Ishikawa (cell line): ENCODE measurements around the gene FGD2.

Experiments
- CEBPB ChIP-seq: IDR thresholded peaks from 2 replicates; pipeline ENCODE4 v1.6.1; 2012
- CREB1 ChIP-seq: IDR thresholded peaks from 2 replicates; pipeline ENCODE4 v1.6.1; 2012; ENCODE audit warnings: low read depth
- EGR1 ChIP-seq: IDR thresholded peaks from 2 replicates; pipeline ENCODE4 v1.6.1; 2012
- EP300 ChIP-seq: IDR thresholded peaks from 2 replicates; pipeline ENCODE4 v1.6.1; 2012; ENCODE audit warnings: borderline replicate concordance
- FOXM1 ChIP-seq: IDR thresholded peaks from 2 replicates; pipeline ENCODE4 v1.6.1; 2012; ENCODE audit warnings: low read depth, borderline replicate concordance
- NFIC ChIP-seq: IDR thresholded peaks from 2 replicates; pipeline ENCODE4 v1.6.1; 2012
- RAD21 ChIP-seq: IDR thresholded peaks from 2 replicates; pipeline ENCODE4 v1.6.1; 2012; ENCODE audit warnings: low read depth
- TAF1 ChIP-seq: IDR thresholded peaks from 2 replicates; pipeline ENCODE4 v1.6.1; 2012; ENCODE audit warnings: low read depth, mild to moderate bottlenecking
- TCF12 ChIP-seq: IDR thresholded peaks from 2 replicates; pipeline ENCODE4 v1.6.1; 2012; ENCODE audit warnings: low read depth
- TEAD4 ChIP-seq: IDR thresholded peaks from 2 replicates; pipeline ENCODE4 v1.6.1; 2012
- YY1 ChIP-seq: IDR thresholded peaks from 2 replicates; pipeline ENCODE4 v1.6.1; 2012; ENCODE audit warnings: low read depth
- ZBTB7A ChIP-seq: IDR thresholded peaks from 2 replicates; pipeline ENCODE4 v1.6.1; 2012; ENCODE audit warnings: low read depth
- TF ChIP-seq, protein P1 (sequence below): IDR thresholded peaks from 2 replicates; pipeline ENCODE4 v1.6.1; 2012
- TF ChIP-seq, protein P2 (sequence below): IDR thresholded peaks from 2 replicates; pipeline ENCODE4 v1.6.1; 2012
- TF ChIP-seq, protein P3 (sequence below): IDR thresholded peaks from 2 replicates; pipeline ENCODE4 v1.6.1; 2012; ENCODE audit warnings: low read depth, mild to moderate bottlenecking

Gene FGD2

DNA sequence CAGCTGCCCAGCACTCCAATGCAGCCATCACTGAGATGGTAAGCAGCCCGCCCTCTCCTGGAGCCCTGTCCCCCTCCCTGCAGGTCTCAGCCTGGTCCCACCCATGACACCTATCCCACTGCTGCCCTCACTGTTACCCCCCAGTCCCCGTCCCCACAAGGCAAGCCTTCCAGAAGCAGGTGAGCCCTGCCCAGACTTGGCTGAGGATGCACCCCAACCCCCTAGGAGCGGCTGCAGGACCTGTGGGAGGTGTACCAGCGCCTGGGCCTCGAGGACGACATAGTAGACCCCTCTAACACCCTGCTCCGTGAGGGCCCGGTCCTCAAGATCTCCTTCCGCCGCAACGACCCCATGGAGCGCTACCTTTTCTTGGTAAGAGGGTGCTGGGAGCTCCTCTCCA lies 9.2 kb downstream of the FGD2 start:
- no peak for TF ChIP-seq EGR1
- TF ChIP-seq ZBTB7A, result no peak
- no peak for TF ChIP-seq YY1
- TF ChIP-seq, protein P1, sequence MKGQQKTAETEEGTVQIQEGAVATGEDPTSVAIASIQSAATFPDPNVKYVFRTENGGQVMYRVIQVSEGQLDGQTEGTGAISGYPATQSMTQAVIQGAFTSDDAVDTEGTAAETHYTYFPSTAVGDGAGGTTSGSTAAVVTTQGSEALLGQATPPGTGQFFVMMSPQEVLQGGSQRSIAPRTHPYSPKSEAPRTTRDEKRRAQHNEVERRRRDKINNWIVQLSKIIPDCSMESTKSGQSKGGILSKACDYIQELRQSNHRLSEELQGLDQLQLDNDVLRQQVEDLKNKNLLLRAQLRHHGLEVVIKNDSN, result no peak
- TF ChIP-seq RAD21, result no peak
- TF ChIP-seq, protein P2, sequence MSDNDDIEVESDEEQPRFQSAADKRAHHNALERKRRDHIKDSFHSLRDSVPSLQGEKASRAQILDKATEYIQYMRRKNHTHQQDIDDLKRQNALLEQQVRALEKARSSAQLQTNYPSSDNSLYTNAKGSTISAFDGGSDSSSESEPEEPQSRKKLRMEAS, result no peak
- no peak for TF ChIP-seq CEBPB
- no peak for TF ChIP-seq CREB1
- no peak for TF ChIP-seq TAF1
- no peak for TF ChIP-seq FOXM1
- TF ChIP-seq NFIC, result no peak
- TF ChIP-seq, protein P3, sequence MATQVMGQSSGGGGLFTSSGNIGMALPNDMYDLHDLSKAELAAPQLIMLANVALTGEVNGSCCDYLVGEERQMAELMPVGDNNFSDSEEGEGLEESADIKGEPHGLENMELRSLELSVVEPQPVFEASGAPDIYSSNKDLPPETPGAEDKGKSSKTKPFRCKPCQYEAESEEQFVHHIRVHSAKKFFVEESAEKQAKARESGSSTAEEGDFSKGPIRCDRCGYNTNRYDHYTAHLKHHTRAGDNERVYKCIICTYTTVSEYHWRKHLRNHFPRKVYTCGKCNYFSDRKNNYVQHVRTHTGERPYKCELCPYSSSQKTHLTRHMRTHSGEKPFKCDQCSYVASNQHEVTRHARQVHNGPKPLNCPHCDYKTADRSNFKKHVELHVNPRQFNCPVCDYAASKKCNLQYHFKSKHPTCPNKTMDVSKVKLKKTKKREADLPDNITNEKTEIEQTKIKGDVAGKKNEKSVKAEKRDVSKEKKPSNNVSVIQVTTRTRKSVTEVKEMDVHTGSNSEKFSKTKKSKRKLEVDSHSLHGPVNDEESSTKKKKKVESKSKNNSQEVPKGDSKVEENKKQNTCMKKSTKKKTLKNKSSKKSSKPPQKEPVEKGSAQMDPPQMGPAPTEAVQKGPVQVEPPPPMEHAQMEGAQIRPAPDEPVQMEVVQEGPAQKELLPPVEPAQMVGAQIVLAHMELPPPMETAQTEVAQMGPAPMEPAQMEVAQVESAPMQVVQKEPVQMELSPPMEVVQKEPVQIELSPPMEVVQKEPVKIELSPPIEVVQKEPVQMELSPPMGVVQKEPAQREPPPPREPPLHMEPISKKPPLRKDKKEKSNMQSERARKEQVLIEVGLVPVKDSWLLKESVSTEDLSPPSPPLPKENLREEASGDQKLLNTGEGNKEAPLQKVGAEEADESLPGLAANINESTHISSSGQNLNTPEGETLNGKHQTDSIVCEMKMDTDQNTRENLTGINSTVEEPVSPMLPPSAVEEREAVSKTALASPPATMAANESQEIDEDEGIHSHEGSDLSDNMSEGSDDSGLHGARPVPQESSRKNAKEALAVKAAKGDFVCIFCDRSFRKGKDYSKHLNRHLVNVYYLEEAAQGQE, result no peak
- TF ChIP-seq TEAD4, result no peak
- no peak for TF ChIP-seq EP300
- no peak for TF ChIP-seq TCF12

DNA sequence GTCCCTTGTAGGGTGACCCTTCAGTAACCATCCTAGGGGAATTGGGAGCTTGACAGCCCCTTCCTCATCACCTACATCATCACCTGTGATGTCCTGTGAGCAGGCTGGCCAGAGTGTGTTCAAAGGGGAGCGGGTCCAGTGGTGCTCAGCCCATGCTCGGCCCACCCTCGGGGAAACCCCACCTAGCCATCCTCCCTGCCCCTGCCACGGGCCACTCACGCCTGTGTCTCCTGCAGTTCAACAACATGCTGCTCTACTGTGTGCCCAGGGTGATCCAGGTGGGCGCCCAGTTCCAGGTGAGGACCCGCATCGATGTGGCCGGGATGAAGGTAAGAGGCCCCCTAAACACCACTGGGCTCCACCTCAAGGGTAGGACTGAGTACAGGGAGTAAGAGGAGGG lies 10.1 kb downstream of the FGD2 start:
- TF ChIP-seq CREB1 (no peak), YY1 (no peak), TEAD4 (no peak), EP300 (no peak), CEBPB (no peak), ZBTB7A (no peak), TAF1 (no peak), TCF12 (no peak), NFIC (no peak), EGR1 (no peak), RAD21 (no peak), FOXM1 (no peak)
- TF ChIP-seq, protein P1, result no peak
- TF ChIP-seq, protein P2, result no peak
- TF ChIP-seq, protein P3, result no peak

DNA sequence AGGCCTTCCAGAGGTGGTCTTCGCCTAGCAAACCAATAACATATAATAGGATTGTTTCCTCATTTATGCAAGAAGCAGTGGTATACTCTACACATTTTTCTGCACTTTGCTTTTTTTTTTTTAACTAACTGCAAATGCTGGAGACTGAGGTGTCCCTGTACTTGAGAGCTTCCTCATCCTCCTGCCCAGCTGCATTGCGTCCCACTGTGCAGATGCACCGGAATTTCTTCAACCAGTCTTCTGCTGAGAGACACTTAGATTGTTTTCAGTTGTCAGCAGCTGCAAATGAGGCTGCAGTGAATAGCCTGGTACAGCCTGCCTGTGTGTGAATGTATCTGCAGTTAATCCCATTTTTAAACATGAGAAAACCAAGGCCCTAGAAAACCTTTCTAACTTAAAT lies 11.5 kb downstream of the FGD2 start:
- TF ChIP-seq TCF12 (no peak), ZBTB7A (no peak), CREB1 (no peak), YY1 (no peak), CEBPB (no peak), RAD21 (no peak), NFIC (no peak), FOXM1 (no peak)
- TF ChIP-seq, protein P1, result no peak
- TF ChIP-seq, protein P2, result no peak

DNA sequence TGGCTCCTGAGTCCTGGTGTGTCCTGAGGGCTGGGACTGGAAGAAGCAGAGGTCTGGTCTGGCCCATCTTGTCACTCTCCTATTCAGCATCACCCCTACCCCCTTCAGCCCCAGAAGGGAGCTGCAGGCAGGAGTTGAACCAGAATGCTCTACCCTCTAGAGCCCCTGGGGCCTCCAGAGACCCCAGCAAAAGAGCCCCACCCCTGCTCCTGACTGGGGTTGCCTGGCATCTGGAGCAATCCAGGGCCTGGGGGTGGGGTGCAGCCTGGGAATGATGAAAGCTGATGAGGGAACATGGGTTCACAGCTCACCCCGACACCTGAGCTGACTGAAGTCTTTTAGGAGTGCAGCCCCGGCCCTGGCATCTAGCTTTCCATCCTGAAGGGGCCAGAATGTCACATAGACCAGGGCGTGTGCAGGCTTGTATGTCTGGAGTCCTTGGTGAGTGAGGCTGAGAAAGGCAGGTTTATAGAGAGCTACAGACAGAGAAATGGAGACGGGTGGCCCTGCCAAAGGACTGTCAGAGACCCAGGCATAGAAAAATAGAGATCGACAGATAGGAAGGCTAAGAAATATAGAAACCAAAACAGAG lies 12.2 kb downstream of the FGD2 start:
- TF ChIP-seq NFIC, result no peak
- no peak for TF ChIP-seq TEAD4

DNA sequence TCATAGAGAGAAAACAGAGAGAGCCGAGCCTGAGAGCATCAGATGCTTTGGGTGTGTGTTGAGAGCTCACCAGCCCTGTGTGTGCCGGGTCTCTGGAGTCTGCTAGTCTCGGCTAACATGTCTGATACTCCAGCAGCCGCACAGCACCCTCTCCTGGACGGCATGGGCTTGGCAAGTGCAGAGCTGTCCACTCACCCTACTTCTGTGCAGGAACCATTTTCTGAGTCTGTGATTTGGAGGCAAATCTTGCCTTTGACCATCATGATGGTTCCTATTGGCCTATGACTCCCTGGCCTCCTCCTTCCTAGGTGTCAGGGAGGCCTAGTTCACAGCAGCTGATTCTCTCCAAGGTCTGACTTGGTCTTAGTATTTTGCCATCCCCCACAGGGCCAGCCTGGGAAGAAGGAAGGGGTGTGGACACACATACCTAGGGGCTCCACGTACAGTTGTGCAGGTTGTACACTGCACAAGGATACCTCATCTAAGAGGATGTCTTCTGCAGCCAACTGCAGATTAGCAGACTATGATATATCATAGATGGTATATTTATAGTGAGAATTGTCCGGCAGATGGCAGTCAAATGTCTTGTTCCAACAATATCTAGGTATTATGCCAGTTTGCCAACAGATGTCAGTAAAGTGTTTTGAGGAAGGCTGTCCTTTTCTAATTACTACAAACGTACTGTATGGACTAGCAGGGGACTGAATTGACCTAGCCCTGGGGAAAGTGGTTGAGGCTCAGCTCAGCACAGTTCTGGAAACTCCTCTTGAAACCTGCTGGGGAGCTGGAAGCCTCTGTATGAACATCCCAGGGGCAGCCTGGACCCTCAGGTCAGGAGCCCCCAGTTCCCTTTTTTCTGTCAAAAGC lies 13.0 kb downstream of the FGD2 start:
- peak; percentile 56; the same call in 1 of the 2 replicates for TF ChIP-seq YY1
- TF ChIP-seq, protein P2, result no peak
- peak; percentile 92 for TF ChIP-seq RAD21
- peak; percentile 68 for TF ChIP-seq TEAD4
- TF ChIP-seq, protein P3, result peak; percentile 17; the same call in 1 of the 2 replicates
